ENCODE data around the gene CCHCR1.

The CCHCR1 gene

DNA sequence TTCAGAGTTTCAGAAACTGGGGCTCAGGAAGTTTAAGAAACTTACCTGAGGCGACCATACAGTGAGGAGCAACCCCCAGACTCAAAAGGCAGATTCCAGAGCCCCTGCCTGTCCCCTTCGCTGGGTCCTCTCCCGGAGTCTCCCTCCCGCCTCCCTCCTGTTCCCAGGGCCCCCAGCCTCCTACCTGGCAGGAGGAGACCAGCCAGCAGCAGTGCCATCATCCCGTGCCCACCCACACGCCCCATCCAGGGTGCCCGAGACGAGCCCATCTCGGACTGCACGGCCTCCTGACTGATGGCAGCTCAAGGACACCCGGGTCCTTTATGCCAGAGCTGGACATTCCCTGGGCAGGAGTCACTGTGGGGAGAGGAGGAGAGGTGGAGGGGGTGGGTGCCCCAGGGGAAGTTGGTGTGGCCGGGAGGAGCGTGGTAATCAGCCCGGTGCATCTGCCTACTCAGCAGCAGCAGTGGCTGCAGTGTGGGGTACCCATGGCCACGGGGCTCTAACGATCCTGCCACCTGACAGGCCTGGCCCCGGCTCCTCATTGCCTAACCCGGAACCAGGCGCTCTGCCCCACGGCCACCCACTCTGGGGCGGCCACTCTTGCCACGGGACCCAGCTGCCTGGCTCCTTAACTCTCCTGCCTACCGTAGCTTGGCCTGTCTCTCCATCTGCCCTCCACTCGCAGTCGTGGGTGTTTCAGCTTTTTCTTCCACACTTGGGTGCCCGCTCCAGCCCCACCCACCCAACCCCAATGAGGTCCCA is 37.3 kb downstream of the CCHCR1 start, which contains the start of gene CDSN:
Gene CDSN, minus strand, starts transcription at position 296 of the 765 bp plus-strand sequence. Its CDS starts 27 bp downstream, at position 269.
- intact Hi-C loops (cut with DNase I), result no loop called here
- DNase-seq, result no peak

GRCh38 chr6:31118178-31118577 is 39.4 kb downstream of the CCHCR1 start:
- intact Hi-C loops (cut with DNase I), result no loop called here
- DNase-seq, result no peak

DNA sequence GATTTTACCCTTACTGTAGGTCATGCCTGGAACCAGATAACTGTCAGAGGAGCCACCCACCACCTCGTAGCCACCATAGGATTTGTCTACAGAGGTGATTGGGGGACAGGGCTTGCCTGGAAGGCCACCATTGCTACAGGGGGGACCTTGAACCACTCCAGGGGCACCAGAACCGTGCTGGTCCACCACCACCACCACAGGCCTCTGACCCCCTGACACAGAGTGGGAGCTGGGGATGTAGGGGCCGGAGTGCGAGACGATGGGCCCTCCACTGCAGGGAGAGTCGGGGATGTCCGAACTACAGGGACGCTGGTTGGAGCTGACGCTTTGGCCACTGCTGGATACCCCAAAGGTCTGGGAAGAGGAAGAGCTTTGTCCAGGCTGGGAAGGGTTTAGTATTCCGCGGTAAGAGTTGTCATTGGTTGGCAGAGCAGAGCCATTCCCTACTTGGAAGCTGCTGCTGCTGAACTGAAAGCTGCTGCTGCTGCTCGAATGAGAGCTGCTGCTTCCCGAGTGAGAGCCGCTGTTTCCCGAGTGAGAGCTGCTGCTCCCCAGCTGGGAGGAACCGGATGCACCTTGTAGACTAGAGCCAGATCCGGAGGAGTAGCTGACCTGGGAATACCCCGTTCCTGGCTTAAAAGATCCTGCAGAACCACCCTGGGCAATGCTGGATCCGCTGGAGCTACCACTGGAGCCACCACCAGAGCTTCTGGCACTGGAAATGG is 40.8 kb downstream of the CCHCR1 start:
- intact Hi-C loops (cut with DNase I), result no loop called here
- DNase-seq, result no peak

DNA sequence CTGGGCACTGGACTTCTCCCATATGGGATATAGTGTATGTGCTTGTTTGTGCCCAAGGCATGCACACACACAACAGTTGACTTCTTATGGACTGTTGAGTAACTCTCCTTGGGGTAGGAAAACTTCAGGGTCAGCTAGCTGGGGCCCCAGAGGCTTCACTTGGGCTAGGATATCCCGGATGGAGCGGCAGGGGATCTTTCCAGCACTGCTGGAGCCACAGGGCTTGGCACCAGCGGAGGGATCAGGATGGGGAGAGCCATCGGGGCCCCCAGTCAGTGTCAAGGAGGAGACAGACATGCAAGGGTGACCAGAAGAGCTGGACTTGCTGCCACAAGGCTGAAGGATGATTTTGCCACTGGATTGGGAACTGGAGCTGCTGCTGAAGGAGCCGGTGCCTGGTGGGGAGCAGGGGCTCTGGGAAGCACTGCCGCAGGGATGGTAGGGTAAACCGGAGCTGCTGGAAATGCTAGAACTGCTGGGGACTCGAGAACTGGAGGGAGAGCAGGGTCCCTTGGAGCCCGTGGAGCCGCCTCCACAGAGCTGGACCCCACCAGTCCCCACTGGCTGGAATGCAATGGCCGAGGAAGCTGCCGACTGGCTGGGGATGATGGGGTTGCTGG is 41.6 kb downstream of the CCHCR1 start:
- intact Hi-C loops (cut with DNase I), result no loop called here
- no peak for DNase-seq

- DNase-seq, result peak in 4 of 42 donors; percentile 20 to 36 (median 30)
- intact Hi-C loops (cut with DNase I), result no loop called here
Measured at GRCh38 chr6:31114970-31115849, 42.4 kb downstream of the CCHCR1 start.

- peak in 27 of 42 donors; percentile 7 to 73 (median 48) for DNase-seq
- intact Hi-C loops (cut with DNase I), result no loop called here
Measured at GRCh38 chr6:31114541-31114878, 43.1 kb downstream of the CCHCR1 start, which contains the start of gene PSORS1C1. TSS of gene PSORS1C1 (plus strand) at chr6:31114800. CDS start at chr6:31129633, 14,833 bp downstream.

DNA sequence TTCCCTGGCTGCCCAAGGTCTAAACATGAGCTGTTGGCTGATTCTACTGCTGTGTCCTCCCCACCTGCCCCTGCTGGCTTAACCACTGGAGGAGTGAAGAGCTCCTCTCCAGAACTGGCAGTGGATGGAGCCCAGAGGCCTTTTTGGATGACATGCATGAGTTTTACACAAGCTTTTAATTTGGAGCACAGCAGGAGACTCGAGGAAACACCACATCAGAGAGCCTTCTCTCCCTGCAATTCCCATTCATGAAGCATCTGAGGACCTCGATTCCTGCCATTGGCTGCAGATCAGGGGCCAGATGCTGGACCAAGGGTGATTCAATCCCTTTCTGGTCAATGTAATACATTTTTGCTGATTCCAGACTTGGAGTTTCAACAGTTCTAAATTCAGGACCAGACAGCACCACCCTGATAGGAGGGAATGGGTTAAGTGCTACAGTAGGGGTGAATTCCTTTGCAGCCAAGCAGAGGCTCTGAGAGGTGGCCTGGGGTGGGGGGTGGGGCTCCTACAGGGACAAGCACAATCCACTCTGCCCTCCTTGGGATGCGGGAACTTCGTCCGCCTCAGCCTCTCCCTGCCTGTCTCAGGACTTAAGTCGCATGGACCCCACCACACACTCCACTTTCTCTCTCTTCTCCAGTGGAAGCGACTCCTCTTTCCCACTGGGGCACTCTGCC is 43.6 kb downstream of the CCHCR1 start:
- no peak for DNase-seq
- intact Hi-C loops (cut with DNase I), result no loop called here

DNA sequence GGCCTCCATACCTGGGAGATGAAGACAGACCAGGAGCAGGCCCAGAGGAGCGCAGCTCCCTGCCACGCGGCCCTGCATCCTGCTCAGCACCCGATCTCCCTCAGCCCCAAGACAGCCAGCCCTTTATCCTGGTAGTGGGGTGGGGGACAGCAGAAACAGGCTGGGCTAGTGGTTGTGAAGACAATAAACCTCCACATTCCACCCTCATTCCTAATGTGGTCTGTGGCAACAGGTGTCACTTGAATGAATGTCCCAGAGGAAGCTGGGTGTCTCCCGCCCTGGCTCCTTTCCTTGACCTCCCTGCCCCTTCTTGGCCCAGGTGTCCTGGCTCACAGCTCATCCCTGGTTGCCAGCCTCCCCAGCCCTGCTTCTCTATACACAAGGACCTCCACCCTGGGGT is 45.1 kb downstream of the CCHCR1 start, which contains the start of gene C6orf15:
Gene C6orf15, minus strand, starts transcription at position 98 of the 400 bp plus-strand sequence. Its CDS starts 20 bp downstream, at position 78.
- intact Hi-C loops (cut with DNase I), result no loop called here
- no peak for DNase-seq

GRCh38 chr6:31111712-31112111 is 45.9 kb downstream of the CCHCR1 start:
- peak in 1 of 42 donors; percentile 7 for DNase-seq
- intact Hi-C loops (cut with DNase I), result no loop called here

DNA sequence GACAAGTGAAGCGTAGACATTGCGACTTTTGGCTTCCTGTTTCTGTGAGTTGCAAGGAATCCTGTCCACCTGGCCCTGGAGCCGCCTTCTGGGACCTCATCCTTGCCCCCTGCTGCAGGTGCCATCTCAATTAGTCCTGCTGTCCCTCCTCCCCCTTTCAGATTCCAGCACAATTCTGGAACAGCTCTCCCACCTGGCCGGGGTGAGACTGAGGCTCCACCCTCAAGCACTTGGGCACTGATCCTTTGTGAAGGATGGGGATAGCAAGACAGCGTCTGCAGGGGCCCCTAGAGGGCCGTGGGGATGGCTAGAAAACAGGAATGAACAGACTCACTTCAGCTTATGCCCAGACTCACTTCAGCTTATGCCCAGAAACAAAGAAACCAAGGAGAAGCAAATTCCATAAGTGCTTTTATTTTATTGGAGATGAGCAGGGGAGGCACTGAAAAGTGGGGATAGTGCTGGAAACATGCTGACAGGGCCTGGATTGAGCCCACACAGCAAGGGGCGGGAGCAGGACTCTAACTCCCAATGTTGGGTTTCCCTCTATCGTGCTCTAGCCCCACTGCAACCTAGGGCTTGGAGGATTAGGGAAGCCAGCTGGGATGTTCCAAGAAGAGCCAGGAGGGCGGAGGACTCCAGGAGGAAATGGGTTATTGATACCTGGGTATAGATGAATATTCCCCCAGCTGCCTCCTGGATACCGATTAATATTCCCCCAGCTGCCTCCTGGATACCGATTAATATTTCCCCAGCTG is 46.6 kb downstream of the CCHCR1 start:
- intact Hi-C loops (cut with DNase I), result no loop called here
- no peak for DNase-seq

DNA sequence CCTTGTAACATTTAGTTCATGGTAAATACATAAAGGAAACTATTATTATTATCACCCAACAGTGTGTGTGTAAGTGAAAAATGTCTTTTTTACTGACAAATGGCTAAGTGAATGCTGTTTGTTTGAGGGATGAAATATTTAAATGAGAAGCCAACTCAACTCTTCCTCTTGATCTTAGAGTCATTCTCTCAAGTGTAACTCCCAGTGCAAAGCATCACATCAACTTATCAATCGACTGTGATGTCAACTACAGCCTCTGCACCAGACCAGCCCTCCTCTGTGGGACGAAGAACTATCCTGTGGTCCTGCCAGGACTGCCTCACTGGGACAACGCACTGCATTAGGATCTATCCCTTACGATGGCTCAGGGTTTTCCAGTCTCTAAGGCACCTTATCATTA is 50.5 kb downstream of the CCHCR1 start:
- DNase-seq, result no peak
- intact Hi-C loops (cut with DNase I), result no loop called here

- intact Hi-C loops (cut with DNase I), result no loop called here
- no peak for DNase-seq
Measured at GRCh38 chr6:31103136-31103535, 54.5 kb downstream of the CCHCR1 start.

- DNase-seq, result no peak
- intact Hi-C loops (cut with DNase I), result no loop called here
Measured at GRCh38 chr6:31098449-31098938, 59.1 kb downstream of the CCHCR1 start.

DNA sequence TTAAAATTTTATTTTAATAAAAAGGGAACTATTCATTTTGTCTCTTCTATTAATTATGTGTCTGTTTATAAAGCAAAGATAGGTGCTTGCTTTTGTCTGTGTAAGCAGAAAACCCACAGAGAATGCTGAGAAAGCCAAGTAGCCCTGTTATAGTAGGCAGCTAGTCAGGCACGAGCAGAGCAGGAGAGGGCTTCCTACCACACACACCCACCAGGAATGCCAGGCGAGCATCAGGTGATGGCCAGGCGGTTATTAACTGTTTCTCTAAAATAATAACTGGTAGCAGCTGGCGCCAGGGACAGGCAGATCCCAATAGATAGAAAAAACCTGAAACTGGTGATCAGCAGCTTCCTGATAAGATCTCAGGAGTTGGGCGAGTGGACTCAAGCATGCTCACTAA is 60.9 kb downstream of the CCHCR1 start:
- DNase-seq, result no peak
- intact Hi-C loops (cut with DNase I), result no loop called here

DNA sequence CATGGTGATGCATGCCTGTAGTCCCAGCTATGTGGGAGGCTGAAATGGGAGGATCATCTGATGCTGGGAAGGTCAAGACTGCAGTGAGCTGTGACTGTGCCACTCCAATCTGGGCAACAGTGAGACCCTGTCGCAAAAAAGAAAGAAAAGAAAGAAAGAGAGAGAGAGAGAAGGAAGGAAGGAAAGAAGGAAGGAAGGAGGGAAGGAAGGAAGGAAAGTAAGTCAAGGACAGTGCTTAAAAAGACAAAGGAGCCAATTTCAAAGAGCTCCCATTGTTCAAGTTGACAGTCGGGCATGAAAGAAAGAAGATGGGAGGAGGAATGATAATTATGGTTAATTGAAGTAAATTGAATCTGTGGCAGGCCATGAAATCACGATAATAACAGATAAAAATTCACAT is 61.4 kb downstream of the CCHCR1 start:
- no peak for DNase-seq
- intact Hi-C loops (cut with DNase I), result no loop called here

GRCh38 chr6:31094389-31094881 is 63.2 kb downstream of the CCHCR1 start:
- intact Hi-C loops (cut with DNase I), result no loop called here
- no peak for DNase-seq

DNA sequence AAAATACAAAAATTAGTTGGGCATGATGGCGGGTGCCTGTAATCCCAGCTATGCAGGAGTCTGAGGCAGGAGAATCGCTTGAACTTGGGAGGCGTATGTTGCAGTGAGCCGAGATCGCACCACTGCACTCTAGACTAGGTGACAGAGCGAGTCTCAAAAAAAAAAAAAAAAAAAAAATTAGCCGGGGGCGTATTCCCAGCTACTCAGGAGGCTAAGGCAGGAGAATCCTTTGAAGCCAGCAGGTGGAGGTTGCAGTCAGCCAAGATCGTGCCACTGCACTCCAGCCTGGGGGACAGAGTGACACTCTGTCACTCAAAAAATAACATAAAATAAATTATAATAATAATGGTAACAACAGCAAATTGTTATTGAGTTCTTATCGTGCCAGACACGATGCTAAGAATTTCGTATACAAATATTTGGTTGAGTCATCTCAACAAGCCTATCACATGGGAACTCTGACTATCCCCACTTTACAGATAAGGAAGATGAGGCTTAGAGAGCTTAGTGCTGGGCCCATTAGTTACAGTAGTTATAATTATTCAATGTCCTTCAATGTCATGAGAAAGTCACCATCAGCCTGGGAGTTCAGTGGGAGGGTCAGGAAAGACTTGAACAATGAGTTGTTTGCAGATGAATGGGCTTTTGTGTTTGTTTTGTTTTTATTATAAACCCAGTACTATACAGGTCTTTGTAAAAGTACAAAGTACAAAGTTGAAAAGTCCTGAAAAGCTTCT is 64.7 kb downstream of the CCHCR1 start:
- intact Hi-C loops (cut with DNase I), result no loop called here
- DNase-seq, result no peak

All from head of caudate nucleus (tissue), 42 donors.